ENCODE data around the gene PAPOLA.

DNA sequence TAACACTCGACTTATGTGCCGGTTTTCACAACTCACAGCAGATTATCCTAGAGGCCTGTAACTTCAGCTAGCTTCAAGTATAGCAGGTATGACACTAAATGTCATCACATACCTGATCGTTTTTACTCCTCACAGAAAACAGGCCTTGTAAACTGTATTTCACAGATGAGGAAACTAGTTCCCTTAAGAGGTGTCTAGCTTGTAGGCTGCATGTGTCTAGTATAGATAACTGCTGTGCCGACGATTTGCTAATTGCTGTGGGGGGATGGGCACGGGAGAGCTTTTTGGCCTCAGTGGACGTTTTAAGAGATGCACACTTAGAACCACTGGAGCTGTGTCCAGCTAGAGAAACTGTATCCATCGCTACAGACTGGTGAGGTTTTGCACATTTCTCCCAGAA lies 78.8 kb downstream of the PAPOLA start:
- TF ChIP-seq, protein P1, sequence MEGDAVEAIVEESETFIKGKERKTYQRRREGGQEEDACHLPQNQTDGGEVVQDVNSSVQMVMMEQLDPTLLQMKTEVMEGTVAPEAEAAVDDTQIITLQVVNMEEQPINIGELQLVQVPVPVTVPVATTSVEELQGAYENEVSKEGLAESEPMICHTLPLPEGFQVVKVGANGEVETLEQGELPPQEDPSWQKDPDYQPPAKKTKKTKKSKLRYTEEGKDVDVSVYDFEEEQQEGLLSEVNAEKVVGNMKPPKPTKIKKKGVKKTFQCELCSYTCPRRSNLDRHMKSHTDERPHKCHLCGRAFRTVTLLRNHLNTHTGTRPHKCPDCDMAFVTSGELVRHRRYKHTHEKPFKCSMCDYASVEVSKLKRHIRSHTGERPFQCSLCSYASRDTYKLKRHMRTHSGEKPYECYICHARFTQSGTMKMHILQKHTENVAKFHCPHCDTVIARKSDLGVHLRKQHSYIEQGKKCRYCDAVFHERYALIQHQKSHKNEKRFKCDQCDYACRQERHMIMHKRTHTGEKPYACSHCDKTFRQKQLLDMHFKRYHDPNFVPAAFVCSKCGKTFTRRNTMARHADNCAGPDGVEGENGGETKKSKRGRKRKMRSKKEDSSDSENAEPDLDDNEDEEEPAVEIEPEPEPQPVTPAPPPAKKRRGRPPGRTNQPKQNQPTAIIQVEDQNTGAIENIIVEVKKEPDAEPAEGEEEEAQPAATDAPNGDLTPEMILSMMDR (IDR thresholded peaks at IDR 0.05) = no peak
- TF ChIP-seq POLR2AphosphoS5 (IDR thresholded peaks at IDR 0.05) = no peak
- TF ChIP-seq POLR2A (IDR thresholded peaks at IDR 0.05; ENCODE audit: low read depth) = no peak
- TF ChIP-seq EP300 (IDR thresholded peaks at IDR 0.05) = no peak

All from esophagus muscularis mucosa (tissue), 4 donors.